Colonic mucosa (tissue), 4 donors: Measurements from ENCODE around the gene CSTB. TPM values are rescaled to one million over a fixed set of nuclear protein-coding genes. Genes with fewer than 3 reads are reported as not detected.

Source experiments
- DNase-seq: peaks from one replicate; pipeline ENCODE4 v3.0.0-alpha.2; 2020
- H3K27ac ChIP-seq: fragments of 200-600 bp; one replicate; pipeline ENCODE4 v1.8.0; 2021
- H3K27me3 ChIP-seq: fragments of 200-600 bp; one replicate; pipeline ENCODE4 v1.8.0; 2021
- H3K36me3 ChIP-seq: fragments of 200-600 bp; one replicate; pipeline ENCODE4 v1.8.0; 2021
- H3K4me1 ChIP-seq: fragments of 200-600 bp; one replicate; pipeline ENCODE4 v1.8.0; 2021; ENCODE audit warnings: mild to moderate bottlenecking
- H3K4me3 ChIP-seq: fragments of 200-600 bp; one replicate; pipeline ENCODE4 v1.8.0; 2021
- H3K9ac ChIP-seq, 2 donors: one replicate each; pipeline ENCODE4 v1.7.0; 2013; ENCODE audit warnings: control low read depth in 2 of 2, low read depth in 2 of 2, low read length in 2 of 2
- H3K9me3 ChIP-seq: fragments of 200-600 bp; one replicate; pipeline ENCODE4 v1.8.0; 2021
- intact Hi-C: fragments of 100-400 bp; cut with DNase I; formaldehyde crosslinking; loops from one replicate; pipeline ENCODE4 v1.14.1; 2022
- total RNA-seq, 2 donors: library from RNA; stranded (reverse); fragmentation: NEBNext Ultra II Directional in 1 of 2; extraction: Animal tissue kit (Norgen Biotek cat#: 25700) in 1 of 2; gene quantifications; one replicate each; pipeline ENCODE4 v1.2.1, GENCODE V29; 2021
- TF ChIP-seq, protein P1 (sequence below): fragments of 200-600 bp; IDR thresholded peaks from one replicate; pipeline ENCODE4 v1.8.0; 2022; ENCODE audit warnings: antibody characterized with exemption, mild to moderate bottlenecking
- donor health status: healthy.
- donor health status: DM: no; HTN: no; CAD: no.
- donor health status: DM: no; HTN: no; CAD: no.

The CSTB gene
- total RNA-seq, 2 donors from 2014 or later, result 67.5 to 86.6 TPM

- Histone ChIP-seq H3K4me1 (no peaks in the 10 kb centered on the region), H3K36me3 (peaks cover 9% of the 10 kb centered on the region), H3K9me3 (no peaks in the 10 kb centered on the region), H3K27ac (no peak overlapping the region), H3K9ac (no peak overlapping the region), H3K4me3 (no peak overlapping the region), H3K27me3 (no peaks in the 10 kb centered on the region)
- no peak for DNase-seq
- TF ChIP-seq, protein P1, sequence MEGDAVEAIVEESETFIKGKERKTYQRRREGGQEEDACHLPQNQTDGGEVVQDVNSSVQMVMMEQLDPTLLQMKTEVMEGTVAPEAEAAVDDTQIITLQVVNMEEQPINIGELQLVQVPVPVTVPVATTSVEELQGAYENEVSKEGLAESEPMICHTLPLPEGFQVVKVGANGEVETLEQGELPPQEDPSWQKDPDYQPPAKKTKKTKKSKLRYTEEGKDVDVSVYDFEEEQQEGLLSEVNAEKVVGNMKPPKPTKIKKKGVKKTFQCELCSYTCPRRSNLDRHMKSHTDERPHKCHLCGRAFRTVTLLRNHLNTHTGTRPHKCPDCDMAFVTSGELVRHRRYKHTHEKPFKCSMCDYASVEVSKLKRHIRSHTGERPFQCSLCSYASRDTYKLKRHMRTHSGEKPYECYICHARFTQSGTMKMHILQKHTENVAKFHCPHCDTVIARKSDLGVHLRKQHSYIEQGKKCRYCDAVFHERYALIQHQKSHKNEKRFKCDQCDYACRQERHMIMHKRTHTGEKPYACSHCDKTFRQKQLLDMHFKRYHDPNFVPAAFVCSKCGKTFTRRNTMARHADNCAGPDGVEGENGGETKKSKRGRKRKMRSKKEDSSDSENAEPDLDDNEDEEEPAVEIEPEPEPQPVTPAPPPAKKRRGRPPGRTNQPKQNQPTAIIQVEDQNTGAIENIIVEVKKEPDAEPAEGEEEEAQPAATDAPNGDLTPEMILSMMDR, result no peak
- intact Hi-C loops, result no loop called here
Measured at GRCh38 chr21:43801006-43801783, 25.1 kb upstream of the CSTB start.

GRCh38 chr21:43800566-43800965, 24.5 kb upstream of the CSTB start:
- Histone ChIP-seq H3K4me1 (no peaks in the 10 kb centered on the region), H3K27me3 (no peaks in the 10 kb centered on the region), H3K4me3 (no peak overlapping the region), H3K36me3 (peaks cover 9% of the 10 kb centered on the region), H3K9ac (no peak overlapping the region), H3K27ac (no peak overlapping the region), H3K9me3 (no peaks in the 10 kb centered on the region)
- DNase-seq, result no peak
- TF ChIP-seq, protein P1, result no peak
- intact Hi-C loops, result no loop called here

DNA sequence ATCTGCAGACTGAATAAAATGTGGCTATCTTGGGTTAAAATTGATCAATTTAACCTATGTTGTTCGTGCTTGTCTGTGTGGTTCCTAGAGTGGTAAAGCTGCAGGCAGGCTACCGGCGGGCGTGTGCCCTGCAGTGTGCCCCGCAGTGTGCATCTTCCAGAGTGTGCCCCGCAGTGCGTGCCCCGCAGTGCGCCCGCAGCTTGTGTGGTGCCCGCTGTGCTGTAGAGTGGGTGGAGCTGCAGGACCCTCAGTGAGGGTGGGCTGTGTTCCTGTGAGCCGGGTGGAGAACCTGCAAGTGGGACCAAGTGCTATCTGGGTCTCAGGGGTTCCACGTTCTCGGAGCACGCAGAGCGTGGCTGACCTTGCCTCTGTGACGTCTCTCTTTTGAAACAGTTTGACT, 24.0 kb upstream of the CSTB start:
- TF ChIP-seq, protein P1, result no peak
- peaks cover 9% of the 10 kb centered on the region for H3K36me3 ChIP-seq
- H3K9ac ChIP-seq, result no peak overlapping the region
- no peaks in the 10 kb centered on the region for H3K27me3 ChIP-seq
- H3K27ac ChIP-seq, result no peak overlapping the region
- no peaks in the 10 kb centered on the region for H3K9me3 ChIP-seq
- DNase-seq, result no peak
- intact Hi-C loops, result no loop called here
- H3K4me1 ChIP-seq, result no peaks in the 10 kb centered on the region
- H3K4me3 ChIP-seq, result no peak overlapping the region

DNA sequence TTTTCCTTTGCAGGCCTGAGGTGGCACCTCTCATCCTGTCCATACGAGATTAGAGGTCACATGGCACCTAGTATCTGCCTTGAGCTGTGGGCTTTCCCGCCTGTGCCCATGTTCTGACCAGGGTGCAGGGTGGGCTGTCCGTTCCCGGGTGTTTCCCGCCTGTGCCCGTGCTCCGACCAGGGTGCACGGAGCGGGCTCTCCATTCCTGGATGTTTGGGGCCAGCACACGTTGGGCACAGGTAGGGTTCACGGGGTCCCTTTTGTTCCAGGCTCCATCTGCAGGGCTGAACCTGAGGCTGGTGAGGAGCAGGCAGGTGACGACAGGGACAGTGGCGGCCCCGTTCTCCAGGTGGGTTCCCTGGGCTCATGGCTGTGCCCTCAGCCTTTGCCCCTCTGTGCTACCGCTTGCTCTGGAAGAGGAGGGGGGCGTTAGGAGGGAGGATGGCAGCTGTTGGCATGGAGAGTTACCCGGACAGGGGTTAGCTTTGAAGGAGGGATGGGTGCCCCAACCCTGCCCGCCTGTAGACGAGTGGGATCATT, 23.3 kb upstream of the CSTB start:
- Histone ChIP-seq H3K9ac (no peak overlapping the region), H3K9me3 (no peaks in the 10 kb centered on the region), H3K36me3 (peaks cover 9% of the 10 kb centered on the region), H3K27me3 (no peaks in the 10 kb centered on the region), H3K4me1 (no peaks in the 10 kb centered on the region), H3K27ac (no peak overlapping the region), H3K4me3 (no peak overlapping the region)
- no peak for DNase-seq
- TF ChIP-seq, protein P1, result no peak
- intact Hi-C loops, result no loop called here

GRCh38 chr21:43797925-43798715, 22.0 kb upstream of the CSTB start:
- H3K27me3 ChIP-seq, result no peaks in the 10 kb centered on the region
- H3K9ac ChIP-seq, result no peak overlapping the region
- TF ChIP-seq, protein P1, result no peak
- H3K4me3 ChIP-seq, result no peak overlapping the region
- intact Hi-C loops, result no loop called here
- DNase-seq, result no peak
- no peaks in the 10 kb centered on the region for H3K4me1 ChIP-seq
- H3K27ac ChIP-seq, result no peak overlapping the region
- no peaks in the 10 kb centered on the region for H3K9me3 ChIP-seq
- H3K36me3 ChIP-seq, result peaks cover 9% of the 10 kb centered on the region
